ENCODE results near the gene SNRPD3.
"Not testable (repeated sequence)": the region's sequence is repeated elsewhere in the genome, so short reads cannot be mapped to it uniquely, and the experiment has no call there.

Gene SNRPD3

DNA sequence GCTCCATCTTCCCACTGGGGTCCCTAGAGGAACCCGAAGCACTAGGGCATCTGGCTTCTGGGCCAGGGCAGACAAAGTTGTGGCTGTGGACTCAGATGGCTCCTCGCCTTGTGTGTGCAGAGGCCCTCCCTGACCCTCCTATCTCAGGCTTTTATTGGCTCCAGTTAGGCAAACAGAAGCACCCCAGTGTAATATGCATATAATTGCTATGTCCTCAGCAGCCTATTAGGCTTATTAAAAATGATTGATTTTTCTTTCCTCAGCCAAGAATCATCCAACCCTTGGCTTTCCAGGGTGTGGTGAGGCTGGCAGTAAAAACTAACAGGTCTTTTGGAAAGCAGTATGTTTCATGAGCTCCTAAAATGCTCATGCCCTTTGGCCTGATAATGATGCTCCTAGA lies 38.4 kb upstream of the SNRPD3 start:
- no CpG with 5 or more reads among the region's 2 CpGs for WGBS (ENCODE audit: insufficient coverage, insufficient read length)
- Histone ChIP-seq H3K4me3 (ENCODE audit: low read length) (no peak overlapping the region), H3K27me3 (ENCODE audit: control insufficient read depth, insufficient read depth, low read length) (no peaks in the 10 kb centered on the region), H3K9me3 (ENCODE audit: control insufficient read depth, insufficient read depth, low read length) (no peaks in the 10 kb centered on the region), H3K27ac (ENCODE audit: low read length) (no peak overlapping the region), H3K36me3 (ENCODE audit: control insufficient read depth, insufficient read depth, low read length) (no peaks in the 10 kb centered on the region), H3K4me1 (ENCODE audit: control insufficient read depth, insufficient read depth, low read length) (peaks cover 7% of the 10 kb centered on the region)
- DNase-seq (ENCODE audit: low read depth, low spot score), result no peak

DNA sequence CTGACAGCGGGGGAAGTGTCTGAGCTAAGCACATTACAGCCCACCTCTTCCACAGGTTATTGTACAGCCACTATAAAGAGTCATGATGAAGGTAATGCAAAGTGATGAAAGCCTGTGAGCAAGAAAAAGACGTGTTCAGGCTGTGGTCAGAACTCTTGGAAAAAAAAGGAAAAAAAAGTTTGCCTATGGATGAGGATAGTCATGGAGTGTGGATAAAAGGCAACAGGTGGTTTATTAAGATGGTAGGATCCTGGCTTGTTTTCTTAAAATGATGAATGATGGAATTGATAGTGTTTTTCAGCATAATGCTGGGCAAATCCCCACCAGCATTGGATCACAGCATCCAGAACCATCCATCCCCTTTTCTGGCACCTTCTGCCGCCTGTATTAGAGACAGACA lies 37.6 kb upstream of the SNRPD3 start:
- H3K27me3 ChIP-seq (ENCODE audit: control insufficient read depth, insufficient read depth, low read length), result no peaks in the 10 kb centered on the region
- no peak overlapping the region for H3K4me3 ChIP-seq (ENCODE audit: low read length)
- no peak for DNase-seq (ENCODE audit: low read depth, low spot score)
- no peaks in the 10 kb centered on the region for H3K36me3 ChIP-seq (ENCODE audit: control insufficient read depth, insufficient read depth, low read length)
- H3K9me3 ChIP-seq (ENCODE audit: control insufficient read depth, insufficient read depth, low read length), result no peaks in the 10 kb centered on the region
- H3K27ac ChIP-seq (ENCODE audit: low read length), result no peak overlapping the region
- WGBS (ENCODE audit: insufficient coverage, insufficient read length), result no CpG with 5 or more reads among the region's 3 CpGs
- H3K4me1 ChIP-seq (ENCODE audit: control insufficient read depth, insufficient read depth, low read length), result peaks cover 7% of the 10 kb centered on the region

DNA sequence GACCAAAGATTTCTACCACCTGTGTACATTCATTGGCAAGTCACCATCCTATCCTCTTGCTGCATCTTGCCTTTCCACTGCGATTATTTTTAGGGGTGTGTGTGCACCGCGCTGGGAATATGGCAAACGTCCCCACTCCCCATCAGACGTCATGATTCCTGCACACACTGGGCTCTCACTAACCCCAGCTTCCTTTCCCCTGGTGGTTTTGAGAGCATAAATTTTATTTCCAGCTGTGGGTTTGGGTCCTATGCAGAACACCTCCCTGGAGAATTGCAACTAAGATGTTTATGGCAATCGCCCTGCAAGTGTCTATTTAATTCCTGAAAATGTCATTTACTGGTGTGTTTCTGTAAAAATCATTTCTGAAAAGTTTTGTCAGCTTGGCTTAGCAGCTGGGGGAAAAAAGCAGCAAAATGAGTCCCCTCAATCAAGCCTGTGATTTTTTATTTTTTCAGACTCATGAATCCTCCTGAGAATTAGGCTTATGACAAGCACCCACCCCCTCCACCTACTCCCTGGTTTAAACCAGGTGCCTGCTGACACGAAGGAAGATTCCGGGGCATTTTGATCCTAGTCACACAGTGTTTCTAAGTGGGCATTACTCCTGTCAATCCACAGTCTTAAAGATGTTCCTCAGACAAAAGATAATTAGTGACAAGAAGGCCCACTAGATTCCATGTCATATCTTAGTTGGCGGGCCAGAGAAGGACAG lies 36.9 kb upstream of the SNRPD3 start:
- WGBS (ENCODE audit: insufficient coverage, insufficient read length), result no CpG with 5 or more reads among the region's 9 CpGs
- no peak for DNase-seq (ENCODE audit: low read depth, low spot score)

DNA sequence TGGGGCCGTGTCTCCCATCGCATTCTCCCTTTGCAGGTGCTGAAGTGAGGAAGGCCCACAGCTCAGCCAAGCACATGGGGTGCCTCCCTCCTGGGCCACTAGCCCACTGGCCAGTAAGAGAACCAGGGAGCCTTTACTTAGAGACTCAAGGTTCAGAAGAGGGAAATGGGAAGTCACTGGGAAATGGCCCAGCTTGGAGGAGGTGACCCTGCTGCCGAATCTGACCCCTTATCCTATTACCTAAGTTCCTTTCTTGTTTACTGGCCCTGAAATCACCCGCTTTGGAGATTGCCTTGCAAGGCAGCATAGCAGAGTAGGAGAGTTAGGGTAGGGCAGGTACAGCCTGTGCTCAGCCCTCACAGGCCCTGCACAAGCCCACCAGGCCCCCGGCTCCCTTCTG lies 36.3 kb upstream of the SNRPD3 start:
- Histone ChIP-seq H3K9me3 (ENCODE audit: control insufficient read depth, insufficient read depth, low read length) (no peaks in the 10 kb centered on the region), H3K27me3 (ENCODE audit: control insufficient read depth, insufficient read depth, low read length) (no peaks in the 10 kb centered on the region), H3K27ac (ENCODE audit: low read length) (no peak overlapping the region), H3K36me3 (ENCODE audit: control insufficient read depth, insufficient read depth, low read length) (no peaks in the 10 kb centered on the region), H3K4me1 (ENCODE audit: control insufficient read depth, insufficient read depth, low read length) (peaks cover 5% of the 10 kb centered on the region; the same call in 1 of the 2 replicates), H3K4me3 (ENCODE audit: low read length) (no peak overlapping the region)
- WGBS (ENCODE audit: insufficient coverage, insufficient read length), result no CpG with 5 or more reads among the region's 5 CpGs
- no peak for DNase-seq (ENCODE audit: low read depth, low spot score)

More for the DNA sequence above, 36.9 kb upstream of the SNRPD3 start:
- H3K27ac ChIP-seq (ENCODE audit: low read length), result no peak overlapping the region
- no peaks in the 10 kb centered on the region for H3K36me3 ChIP-seq (ENCODE audit: control insufficient read depth, insufficient read depth, low read length)
- peaks cover 7% of the 10 kb centered on the region for H3K4me1 ChIP-seq (ENCODE audit: control insufficient read depth, insufficient read depth, low read length)
- H3K9me3 ChIP-seq (ENCODE audit: control insufficient read depth, insufficient read depth, low read length), result no peaks in the 10 kb centered on the region
- H3K27me3 ChIP-seq (ENCODE audit: control insufficient read depth, insufficient read depth, low read length), result no peaks in the 10 kb centered on the region
- H3K4me3 ChIP-seq (ENCODE audit: low read length), result no peak overlapping the region

DNA sequence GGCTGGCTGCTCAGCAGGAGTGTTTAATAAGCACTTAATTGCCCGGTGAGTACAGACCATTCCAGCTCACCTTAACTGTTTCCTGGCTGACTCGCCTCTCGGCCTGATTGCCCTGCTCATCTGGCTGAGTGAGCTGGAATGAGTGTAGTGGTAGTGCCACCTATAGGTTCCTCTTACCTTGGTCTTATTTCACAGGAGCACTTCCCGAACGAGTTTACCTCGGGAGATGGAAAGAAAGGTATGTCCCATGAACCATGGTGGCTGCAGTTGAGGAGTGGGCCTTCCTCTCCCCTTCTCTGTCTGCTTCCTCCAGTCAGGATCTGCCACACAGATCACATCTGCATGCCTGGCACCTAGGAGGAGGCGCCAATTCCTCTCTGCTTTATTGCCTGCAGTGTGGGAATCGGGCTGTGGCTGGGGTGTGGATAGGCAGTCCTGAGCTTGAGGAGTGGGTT lies 34.0 kb upstream of the SNRPD3 start:
- no peaks in the 10 kb centered on the region for H3K9me3 ChIP-seq (ENCODE audit: control insufficient read depth, insufficient read depth, low read length)
- H3K4me3 ChIP-seq (ENCODE audit: low read length), result no peak overlapping the region
- no CpG with 5 or more reads among the region's 8 CpGs for WGBS (ENCODE audit: insufficient coverage, insufficient read length)
- DNase-seq (ENCODE audit: low read depth, low spot score), result peak; percentile 85
- no peak overlapping the region for H3K27ac ChIP-seq (ENCODE audit: low read length)
- no peaks in the 10 kb centered on the region for H3K36me3 ChIP-seq (ENCODE audit: control insufficient read depth, insufficient read depth, low read length)
- 0 out of 2 replicates have a peak, but pooled peaks cover 2% of the 10 kb centered on the region for H3K4me1 ChIP-seq (ENCODE audit: control insufficient read depth, insufficient read depth, low read length)
- no peaks in the 10 kb centered on the region for H3K27me3 ChIP-seq (ENCODE audit: control insufficient read depth, insufficient read depth, low read length)

DNA sequence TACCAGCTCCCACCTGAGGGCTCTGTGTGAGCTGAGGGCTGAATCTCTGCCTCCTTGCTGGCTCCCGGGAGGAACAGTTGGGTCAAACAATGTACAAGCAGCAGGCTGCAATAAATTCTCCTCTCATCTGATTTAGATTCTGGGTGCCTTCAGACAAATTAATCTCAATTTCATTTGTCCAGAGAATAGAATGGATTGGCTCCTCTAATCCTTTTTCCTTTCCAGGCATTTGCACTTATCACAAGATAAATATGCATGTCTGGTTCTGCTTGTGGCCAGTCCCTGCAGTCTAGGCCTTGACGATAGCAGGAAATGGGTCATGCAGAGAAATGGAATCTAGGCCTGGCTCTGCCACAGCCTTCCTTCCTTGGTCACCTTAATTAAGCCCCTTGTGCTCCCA lies 31.9 kb upstream of the SNRPD3 start:
- Histone ChIP-seq H3K4me3 (ENCODE audit: low read length) (no peak overlapping the region), H3K4me1 (ENCODE audit: control insufficient read depth, insufficient read depth, low read length) (0 out of 2 replicates have a peak, but pooled peaks cover 2% of the 10 kb centered on the region), H3K27ac (ENCODE audit: low read length) (no peak overlapping the region), H3K36me3 (ENCODE audit: control insufficient read depth, insufficient read depth, low read length) (no peaks in the 10 kb centered on the region), H3K27me3 (ENCODE audit: control insufficient read depth, insufficient read depth, low read length) (no peaks in the 10 kb centered on the region), H3K9me3 (ENCODE audit: control insufficient read depth, insufficient read depth, low read length) (no peaks in the 10 kb centered on the region)
- no peak for DNase-seq (ENCODE audit: low read depth, low spot score)
- no CpG with 5 or more reads among the region's 2 CpGs for WGBS (ENCODE audit: insufficient coverage, insufficient read length)

DNA sequence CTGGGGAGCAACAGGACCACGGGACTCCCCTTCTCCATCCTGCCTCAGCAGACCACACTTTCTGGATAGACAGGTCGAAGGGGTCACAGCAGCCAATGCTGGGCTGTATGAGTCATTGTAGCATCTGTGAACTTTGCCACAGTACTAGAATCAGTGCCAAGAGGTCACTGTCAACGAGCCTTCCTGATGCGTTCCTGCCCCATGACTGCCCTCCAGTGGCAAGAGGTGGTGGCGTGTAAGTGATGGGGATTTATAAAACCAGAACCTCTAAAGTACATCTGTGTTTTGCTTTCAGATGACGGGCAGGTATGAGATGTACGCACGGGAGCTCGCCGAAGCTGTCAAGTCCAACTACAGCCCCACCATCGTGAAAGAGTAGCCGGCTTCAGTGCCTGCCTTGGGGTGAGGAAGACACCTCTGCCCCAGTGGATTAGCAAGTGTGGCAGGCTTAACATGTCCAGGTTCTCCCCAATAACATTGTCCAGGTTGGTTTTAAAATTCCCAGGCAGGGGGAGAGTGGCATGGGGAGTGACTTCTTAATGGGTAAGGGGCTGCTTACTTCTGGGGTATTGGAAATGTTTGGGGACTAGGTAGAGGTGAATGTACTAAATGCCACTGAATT lies 30.3 kb upstream of the SNRPD3 start:
- no peak for DNase-seq (ENCODE audit: low read depth, low spot score)
- no peaks in the 10 kb centered on the region for H3K27me3 ChIP-seq (ENCODE audit: control insufficient read depth, insufficient read depth, low read length)
- H3K4me1 ChIP-seq (ENCODE audit: control insufficient read depth, insufficient read depth, low read length), result 0 out of 2 replicates have a peak, but pooled peaks cover 2% of the 10 kb centered on the region
- H3K4me3 ChIP-seq (ENCODE audit: low read length), result no peak overlapping the region
- H3K27ac ChIP-seq (ENCODE audit: low read length), result no peak overlapping the region
- no CpG with 5 or more reads among the region's 12 CpGs for WGBS (ENCODE audit: insufficient coverage, insufficient read length)
- no peaks in the 10 kb centered on the region for H3K9me3 ChIP-seq (ENCODE audit: control insufficient read depth, insufficient read depth, low read length)
- H3K36me3 ChIP-seq (ENCODE audit: control insufficient read depth, insufficient read depth, low read length), result no peaks in the 10 kb centered on the region

DNA sequence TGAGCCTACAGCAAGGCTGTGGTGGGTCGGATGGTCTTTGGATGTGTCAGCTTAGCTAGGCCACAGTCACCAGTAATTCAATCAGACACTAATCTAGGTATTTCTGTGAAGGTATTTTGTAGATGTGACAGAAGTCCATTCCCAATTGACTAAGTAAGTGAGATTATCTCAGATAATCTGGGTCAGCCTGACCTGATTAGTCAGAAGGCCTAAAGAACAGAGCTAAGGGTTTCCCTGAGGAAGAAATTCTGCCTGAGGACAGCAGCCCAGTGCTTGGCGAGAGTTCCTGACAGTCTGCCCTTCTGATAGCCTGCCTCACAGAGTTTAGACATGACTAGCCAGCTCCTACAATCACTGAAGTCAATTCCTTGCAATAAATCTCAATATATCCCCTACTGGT lies 29.6 kb upstream of the SNRPD3 start:
- Histone ChIP-seq H3K4me3 (ENCODE audit: low read length) (no peak overlapping the region), H3K27me3 (ENCODE audit: control insufficient read depth, insufficient read depth, low read length) (no peaks in the 10 kb centered on the region), H3K4me1 (ENCODE audit: control insufficient read depth, insufficient read depth, low read length) (0 out of 2 replicates have a peak, but pooled peaks cover 2% of the 10 kb centered on the region), H3K36me3 (ENCODE audit: control insufficient read depth, insufficient read depth, low read length) (no peaks in the 10 kb centered on the region), H3K9me3 (ENCODE audit: control insufficient read depth, insufficient read depth, low read length) (no peaks in the 10 kb centered on the region), H3K27ac (ENCODE audit: low read length) (no peak overlapping the region)
- DNase-seq (ENCODE audit: low read depth, low spot score), result no peak
- no CpG with 5 or more reads among the region's 2 CpGs for WGBS (ENCODE audit: insufficient coverage, insufficient read length)

DNA sequence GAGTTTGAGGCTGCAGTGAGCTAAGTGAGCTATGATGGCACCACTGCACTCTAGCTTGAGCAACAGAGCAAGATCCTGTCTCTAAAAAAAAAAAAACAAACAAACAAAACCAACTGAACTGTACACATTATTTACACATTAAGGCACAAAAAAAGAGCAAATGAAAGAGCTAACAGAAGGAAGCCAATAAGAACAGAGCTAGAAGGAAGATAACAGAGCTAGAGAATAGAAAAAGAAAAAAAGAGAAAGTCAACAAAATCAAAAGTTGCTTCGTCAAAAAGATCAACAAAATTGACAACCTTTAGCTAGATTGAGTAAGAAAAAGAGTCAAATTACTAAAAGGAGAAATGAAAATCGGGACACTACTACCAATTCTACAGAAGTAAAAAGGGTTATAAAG lies 25.9 kb upstream of the SNRPD3 start:
- no CpG with 5 or more reads among the region's 2 CpGs for WGBS (ENCODE audit: insufficient coverage, insufficient read length)
- no peaks in the 10 kb centered on the region for H3K27me3 ChIP-seq (ENCODE audit: control insufficient read depth, insufficient read depth, low read length)
- no peak overlapping the region for H3K4me3 ChIP-seq (ENCODE audit: low read length)
- H3K9me3 ChIP-seq (ENCODE audit: control insufficient read depth, insufficient read depth, low read length), result no peaks in the 10 kb centered on the region
- DNase-seq (ENCODE audit: low read depth, low spot score), result no peak
- H3K4me1 ChIP-seq (ENCODE audit: control insufficient read depth, insufficient read depth, low read length), result 0 out of 2 replicates have a peak, but pooled peaks cover 1% of the 10 kb centered on the region
- no peak overlapping the region for H3K27ac ChIP-seq (ENCODE audit: low read length)
- no peaks in the 10 kb centered on the region for H3K36me3 ChIP-seq (ENCODE audit: control insufficient read depth, insufficient read depth, low read length)

DNA sequence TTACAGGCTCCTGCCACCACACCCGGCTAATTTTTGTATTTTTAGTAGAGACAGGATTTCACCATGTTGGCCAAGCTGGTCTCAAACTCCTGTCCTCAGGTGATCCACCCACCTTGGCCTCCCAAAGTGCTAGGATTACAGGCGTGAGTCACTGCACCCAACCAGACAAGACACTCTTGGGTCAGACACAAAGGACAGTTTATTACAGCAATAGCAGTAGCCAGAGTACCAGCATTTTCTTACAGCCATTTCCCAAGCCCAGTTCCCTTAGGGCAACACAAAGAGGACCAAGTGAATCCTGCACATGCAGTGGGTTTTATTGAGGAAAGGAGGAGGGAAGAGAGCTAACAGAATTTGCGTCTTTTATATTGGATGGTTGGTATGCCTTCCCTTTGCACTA lies 24.8 kb upstream of the SNRPD3 start:
- WGBS (ENCODE audit: insufficient coverage, insufficient read length), result no CpG with 5 or more reads among the region's 3 CpGs
- H3K4me3 ChIP-seq (ENCODE audit: low read length); H3K27ac ChIP-seq (ENCODE audit: low read length); H3K36me3 ChIP-seq (ENCODE audit: control insufficient read depth, insufficient read depth, low read length); H3K27me3 ChIP-seq (ENCODE audit: control insufficient read depth, insufficient read depth, low read length); DNase-seq (ENCODE audit: low read depth, low spot score); H3K9me3 ChIP-seq (ENCODE audit: control insufficient read depth, insufficient read depth, low read length); H3K4me1 ChIP-seq (ENCODE audit: control insufficient read depth, insufficient read depth, low read length): not testable (repeated sequence)

All from iPS DF 6.9 (cell line).